22Rv1 (cell line): ENCODE results near the gene KIF15.
"Not testable (repeated sequence)": the region's sequence is repeated elsewhere in the genome, so short reads cannot be mapped to it uniquely, and the experiment has no call there.

ENCODE experiments used
- H3K27ac ChIP-seq: fragments of 450-650 bp; 2 replicates; pipeline ENCODE4 v1.5.1; 2017
- CTCF ChIP-seq: fragments of 450-650 bp; IDR thresholded peaks from 2 replicates; pipeline ENCODE4 v1.5.1; 2017; ENCODE audit warnings: mild to moderate bottlenecking
- ZFX ChIP-seq: fragments of 450-650 bp; IDR thresholded peaks from 2 replicates; pipeline ENCODE4 v1.6.1; 2017; ENCODE audit warnings: antibody characterized with exemption, borderline replicate concordance

Gene KIF15

GRCh38 chr3:44848634-44849033 is 87.0 kb downstream of the KIF15 start:
- no peak overlapping the region for H3K27ac ChIP-seq
- TF ChIP-seq ZFX: no peak
- TF ChIP-seq CTCF: no peak

GRCh38 chr3:44856663-44857062 is 95.1 kb downstream of the KIF15 start:
- H3K27ac ChIP-seq: not testable (repeated sequence)

GRCh38 chr3:44860117-44860516 is 98.5 kb downstream of the KIF15 start:
- TF ChIP-seq ZFX (no peak), CTCF (no peak)
- H3K27ac ChIP-seq: no peak overlapping the region

GRCh38 chr3:44861412-44862225 is 100.0 kb downstream of the KIF15 start, which contains the start of gene TMEM42:
TSS of gene TMEM42 (plus strand) at chr3:44861912. CDS start at chr3:44861925, 13 bp downstream.
- H3K27ac ChIP-seq: no peak within 1 kb of the TSS
- no peak for TF ChIP-seq CTCF
- TF ChIP-seq ZFX: no peak

- no peak for TF ChIP-seq CTCF
- no peak for TF ChIP-seq ZFX
- H3K27ac ChIP-seq: no peak overlapping the region
These were observed 100.6 kb downstream of the KIF15 start for GRCh38 chr3:44862226-44862637.

GRCh38 chr3:44865272-44866035 is 103.9 kb downstream of the KIF15 start:
- H3K27ac ChIP-seq: no peak overlapping the region
- TF ChIP-seq ZFX (no peak), CTCF (no peak)

GRCh38 chr3:44867421-44868111 is 106.0 kb downstream of the KIF15 start:
- H3K27ac ChIP-seq: peak overlapping the region; percentile 59
- TF ChIP-seq CTCF (no peak), ZFX (no peak)
